ENCODE measurements around the gene C9orf78. TPM values are rescaled to one million over a fixed set of nuclear protein-coding genes. Genes with fewer than 3 reads are reported as not detected.

C9orf78 gene
- total RNA-seq, 1 donor from 2014 or later = 38.9 TPM

DNA sequence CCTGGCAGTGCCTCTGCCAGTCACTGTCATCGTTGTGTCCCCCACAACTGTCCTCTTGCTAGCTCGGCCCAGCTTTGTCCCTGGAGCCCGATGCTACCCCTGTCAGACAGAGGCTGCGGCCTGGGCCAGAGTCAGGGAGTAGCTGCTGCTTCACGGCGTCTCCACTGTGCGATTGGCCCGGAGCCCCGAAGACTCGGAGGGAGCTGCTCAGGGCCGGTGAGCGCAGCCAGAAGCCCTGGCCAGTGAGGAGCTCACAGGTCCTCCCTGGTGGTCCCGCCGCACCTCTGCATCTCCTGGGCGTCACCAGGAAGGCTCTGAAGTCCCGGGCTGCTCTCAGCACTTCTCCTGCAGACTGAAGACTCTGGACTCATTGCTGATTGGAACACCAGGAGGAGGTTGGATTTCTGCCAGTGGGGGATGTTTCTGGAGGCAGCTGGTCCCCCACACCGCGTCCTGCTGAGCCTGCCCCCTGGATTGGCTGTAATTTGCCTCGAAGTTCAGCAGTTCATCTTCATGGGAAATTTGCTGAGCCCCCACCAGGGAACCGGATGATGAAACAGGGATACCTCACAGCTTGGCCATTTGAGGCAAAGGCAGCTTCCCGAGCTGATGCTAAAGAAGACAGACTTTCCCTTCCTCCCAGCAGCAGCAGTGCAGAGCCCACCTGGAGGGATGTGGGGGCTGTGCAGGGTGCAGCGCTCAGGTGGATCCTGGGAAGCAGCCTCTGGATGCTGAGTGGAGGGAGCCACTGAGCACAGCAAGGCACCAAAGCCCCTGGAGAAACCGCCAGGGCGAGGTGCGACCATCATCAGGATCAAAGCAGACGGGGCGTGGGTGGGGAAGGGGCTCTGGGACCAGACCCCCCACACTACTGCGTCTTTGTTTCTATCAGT, 45.8 kb upstream of the C9orf78 start:
- DNase-seq (ENCODE audit: extremely low spot score, unreplicated experiment) = no peak
- Mint-ChIP-seq H3K27me3 (ENCODE audit: unreplicated experiment) (no peaks in the 10 kb centered on the region), H3K9me3 (ENCODE audit: unreplicated experiment) (no peaks in the 10 kb centered on the region), H3K36me3 (ENCODE audit: unreplicated experiment) (peaks cover 20% of the 10 kb centered on the region), H3K4me3 (ENCODE audit: unreplicated experiment) (no peak overlapping the region), H3K27ac (ENCODE audit: unreplicated experiment) (no peak overlapping the region), H3K4me1 (ENCODE audit: unreplicated experiment) (peaks cover 21% of the 10 kb centered on the region)
- TF ChIP-seq, protein P1, sequence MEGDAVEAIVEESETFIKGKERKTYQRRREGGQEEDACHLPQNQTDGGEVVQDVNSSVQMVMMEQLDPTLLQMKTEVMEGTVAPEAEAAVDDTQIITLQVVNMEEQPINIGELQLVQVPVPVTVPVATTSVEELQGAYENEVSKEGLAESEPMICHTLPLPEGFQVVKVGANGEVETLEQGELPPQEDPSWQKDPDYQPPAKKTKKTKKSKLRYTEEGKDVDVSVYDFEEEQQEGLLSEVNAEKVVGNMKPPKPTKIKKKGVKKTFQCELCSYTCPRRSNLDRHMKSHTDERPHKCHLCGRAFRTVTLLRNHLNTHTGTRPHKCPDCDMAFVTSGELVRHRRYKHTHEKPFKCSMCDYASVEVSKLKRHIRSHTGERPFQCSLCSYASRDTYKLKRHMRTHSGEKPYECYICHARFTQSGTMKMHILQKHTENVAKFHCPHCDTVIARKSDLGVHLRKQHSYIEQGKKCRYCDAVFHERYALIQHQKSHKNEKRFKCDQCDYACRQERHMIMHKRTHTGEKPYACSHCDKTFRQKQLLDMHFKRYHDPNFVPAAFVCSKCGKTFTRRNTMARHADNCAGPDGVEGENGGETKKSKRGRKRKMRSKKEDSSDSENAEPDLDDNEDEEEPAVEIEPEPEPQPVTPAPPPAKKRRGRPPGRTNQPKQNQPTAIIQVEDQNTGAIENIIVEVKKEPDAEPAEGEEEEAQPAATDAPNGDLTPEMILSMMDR (IDR thresholded peaks at IDR 0.05) = no peak

DNA sequence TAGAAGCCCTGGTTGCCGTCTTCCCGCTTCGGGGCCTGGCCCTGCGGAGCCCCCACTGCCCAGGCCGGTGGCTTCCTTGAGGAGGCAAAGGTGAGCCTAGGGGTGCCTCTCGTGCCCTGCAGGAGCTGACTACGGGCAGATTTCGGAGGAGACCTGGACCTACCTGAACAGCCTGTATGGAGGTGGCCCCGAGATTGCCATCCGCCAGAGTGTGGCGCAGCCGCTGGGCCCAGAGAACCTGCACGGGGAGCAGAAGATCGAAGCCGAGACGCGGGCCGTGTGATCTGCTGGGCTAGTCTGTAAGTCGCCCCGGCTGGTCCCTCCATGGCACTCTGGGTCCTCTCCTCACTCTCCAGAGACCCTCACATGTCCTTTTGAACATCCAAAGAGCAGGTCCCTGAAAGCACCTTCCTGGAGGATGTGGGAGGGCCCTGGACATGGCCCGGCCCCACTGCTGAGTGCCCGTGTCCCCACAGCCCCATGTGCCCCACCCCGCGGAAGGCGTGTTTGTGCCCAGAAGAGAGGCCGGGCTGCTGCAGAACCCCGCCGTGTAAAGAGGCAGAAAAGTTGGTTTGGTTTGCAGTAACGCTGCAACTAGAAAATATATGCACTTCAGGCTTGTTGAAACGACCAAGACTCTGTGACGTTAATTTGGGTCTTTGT, 45.0 kb upstream of the C9orf78 start:
- H3K27me3 Mint-ChIP-seq (ENCODE audit: unreplicated experiment) = no peaks in the 10 kb centered on the region
- H3K36me3 Mint-ChIP-seq (ENCODE audit: unreplicated experiment) = peaks cover 20% of the 10 kb centered on the region
- H3K4me1 Mint-ChIP-seq (ENCODE audit: unreplicated experiment) = peaks cover 13% of the 10 kb centered on the region
- TF ChIP-seq, protein P1 (IDR thresholded peaks at IDR 0.05) = no peak
- no peaks in the 10 kb centered on the region for H3K9me3 Mint-ChIP-seq (ENCODE audit: unreplicated experiment)
- H3K27ac Mint-ChIP-seq (ENCODE audit: unreplicated experiment) = no peak overlapping the region
- DNase-seq (ENCODE audit: extremely low spot score, unreplicated experiment) = no peak
- no peak overlapping the region for H3K4me3 Mint-ChIP-seq (ENCODE audit: unreplicated experiment)

DNA sequence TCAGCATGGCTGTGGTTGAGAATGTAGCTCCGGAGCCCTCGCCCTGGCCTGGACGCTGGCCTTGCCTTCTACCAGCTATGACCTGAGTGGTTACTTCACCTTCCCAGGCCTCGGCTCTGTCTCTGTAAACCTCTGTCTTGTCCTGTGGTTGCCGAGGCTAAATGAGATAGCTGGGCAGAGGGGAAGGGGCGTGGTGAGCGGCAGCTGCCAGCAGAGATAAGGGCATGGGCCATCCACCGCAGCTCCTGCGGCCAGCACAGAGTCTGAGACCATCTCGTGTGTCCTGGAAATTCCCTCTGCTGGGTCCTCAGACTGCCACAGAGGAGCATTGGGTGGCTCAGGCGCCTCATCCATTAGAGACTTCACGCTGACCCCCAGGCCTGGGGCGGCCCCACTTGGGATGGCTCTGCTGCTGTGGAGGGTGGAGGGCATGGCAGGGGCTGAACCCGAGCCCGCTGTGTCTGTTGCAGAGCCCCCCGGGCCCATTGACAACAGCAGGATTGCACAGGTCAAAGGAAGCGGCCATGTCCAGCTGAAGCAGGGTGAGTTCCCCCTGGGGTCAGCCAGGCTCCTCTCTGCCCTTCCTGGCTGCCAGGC, 44.1 kb upstream of the C9orf78 start:
- TF ChIP-seq, protein P1 (IDR thresholded peaks at IDR 0.05) = no peak
- no peak for DNase-seq (ENCODE audit: extremely low spot score, unreplicated experiment)
- Mint-ChIP-seq H3K9me3 (ENCODE audit: unreplicated experiment) (no peaks in the 10 kb centered on the region), H3K27me3 (ENCODE audit: unreplicated experiment) (no peaks in the 10 kb centered on the region), H3K36me3 (ENCODE audit: unreplicated experiment) (peaks cover 26% of the 10 kb centered on the region), H3K4me1 (ENCODE audit: unreplicated experiment) (peaks cover 4% of the 10 kb centered on the region), H3K4me3 (ENCODE audit: unreplicated experiment) (no peak overlapping the region), H3K27ac (ENCODE audit: unreplicated experiment) (no peak overlapping the region)

GRCh38 chr9:129878291-129878690, 43.2 kb upstream of the C9orf78 start:
- no peak overlapping the region for H3K27ac Mint-ChIP-seq (ENCODE audit: unreplicated experiment)
- no peak overlapping the region for H3K4me3 Mint-ChIP-seq (ENCODE audit: unreplicated experiment)
- no peaks in the 10 kb centered on the region for H3K9me3 Mint-ChIP-seq (ENCODE audit: unreplicated experiment)
- H3K36me3 Mint-ChIP-seq (ENCODE audit: unreplicated experiment) = peaks cover 29% of the 10 kb centered on the region
- no peaks in the 10 kb centered on the region for H3K4me1 Mint-ChIP-seq (ENCODE audit: unreplicated experiment)
- TF ChIP-seq, protein P1 (IDR thresholded peaks at IDR 0.05) = no peak
- DNase-seq (ENCODE audit: extremely low spot score, unreplicated experiment) = no peak
- no peaks in the 10 kb centered on the region for H3K27me3 Mint-ChIP-seq (ENCODE audit: unreplicated experiment)

- H3K27ac Mint-ChIP-seq (ENCODE audit: unreplicated experiment) = no peak overlapping the region
- H3K4me3 Mint-ChIP-seq (ENCODE audit: unreplicated experiment) = no peak overlapping the region
- H3K36me3 Mint-ChIP-seq (ENCODE audit: unreplicated experiment) = peaks cover 27% of the 10 kb centered on the region
- H3K4me1 Mint-ChIP-seq (ENCODE audit: unreplicated experiment) = no peaks in the 10 kb centered on the region
- H3K9me3 Mint-ChIP-seq (ENCODE audit: unreplicated experiment) = no peaks in the 10 kb centered on the region
- TF ChIP-seq, protein P1 (IDR thresholded peaks at IDR 0.05) = no peak
- H3K27me3 Mint-ChIP-seq (ENCODE audit: unreplicated experiment) = no peaks in the 10 kb centered on the region
- DNase-seq (ENCODE audit: extremely low spot score, unreplicated experiment) = no peak
Measured at GRCh38 chr9:129876815-129877214, 41.7 kb upstream of the C9orf78 start.

Data from osteocyte (in vitro differentiated cells).